Loucy (cell line): ENCODE data around the gene ANTXRL.
"Not testable (repeated sequence)": the region's sequence is repeated elsewhere in the genome, so short reads cannot be mapped to it uniquely, and the experiment has no call there.

Source experiments
- H2AFZ ChIP-seq: fragments of 200-600 bp; sonication (generic); 2 replicates; pipeline ENCODE4 v1.6.0; 2016; ENCODE audit warnings: antibody characterized with exemption, mild to moderate bottlenecking, low read length, moderate library complexity
- H3F3A ChIP-seq: fragments of 200-600 bp; 2 replicates; pipeline ENCODE4 v1.6.0; 2016; ENCODE audit warnings: antibody characterized with exemption, low read depth, mild to moderate bottlenecking
- H3K27me3 ChIP-seq: fragments of 200-600 bp; sonication (generic); 2 replicates; pipeline ENCODE4 v1.6.1; 2014; ENCODE audit warnings: low read length, mild to moderate bottlenecking; ENCODE audit not compliant: insufficient read depth, poor library complexity, severe bottlenecking
- H3K36me3 ChIP-seq: fragments of 200-600 bp; sonication (generic); 2 replicates; pipeline ENCODE4 v1.6.1; 2016; ENCODE audit warnings: low read length; ENCODE audit not compliant: insufficient read depth
- H3K4me1 ChIP-seq: fragments of 200-600 bp; sonication (generic); 2 replicates; pipeline ENCODE4 v1.5.1; 2014; ENCODE audit warnings: low read length, mild to moderate bottlenecking; ENCODE audit not compliant: insufficient read depth, poor library complexity, severe bottlenecking
- H3K4me2 ChIP-seq: fragments of 200-600 bp; sonication (generic); 2 replicates; pipeline ENCODE4 v1.6.0; 2014; ENCODE audit warnings: antibody characterized with exemption, low read length, low read depth, mild to moderate bottlenecking; ENCODE audit not compliant: poor library complexity, severe bottlenecking
- H3K4me3 ChIP-seq: fragments of 200-600 bp; sonication (generic); 2 replicates; pipeline ENCODE4 v1.5.1; 2014; ENCODE audit warnings: low read length, mild to moderate bottlenecking, mixed read lengths; ENCODE audit not compliant: poor library complexity, severe bottlenecking
- H3K79me2 ChIP-seq: fragments of 200-600 bp; sonication (generic); 2 replicates; pipeline ENCODE4 v1.6.1; 2014; ENCODE audit warnings: low read length; ENCODE audit not compliant: insufficient read depth
- H3K9ac ChIP-seq: fragments of 200-600 bp; sonication (generic); 2 replicates; pipeline ENCODE4 v1.6.0; 2014; ENCODE audit warnings: mild to moderate bottlenecking, low read depth, low read length, moderate library complexity; ENCODE audit not compliant: poor library complexity, severe bottlenecking
- H3K9me2 ChIP-seq: fragments of 200-600 bp; sonication (generic); replicated peaks from 2 replicates; pipeline ENCODE4 v1.6.1; 2016; ENCODE audit warnings: low read depth, low read length, mixed read lengths
- H3K9me3 ChIP-seq: fragments of 200-600 bp; sonication (generic); 2 replicates; pipeline ENCODE4 v1.6.1; 2014; ENCODE audit warnings: mild to moderate bottlenecking, antibody characterized with exemption, low read length, low read depth; ENCODE audit not compliant: insufficient read depth
- H4K20me1 ChIP-seq: fragments of 200-600 bp; sonication (generic); 2 replicates; pipeline ENCODE4 v1.6.0; 2014; ENCODE audit warnings: antibody characterized with exemption, low read length, mild to moderate bottlenecking; ENCODE audit not compliant: insufficient read depth, poor library complexity, severe bottlenecking
- EZH2phosphoT487 ChIP-seq: fragments of 200-600 bp; IDR thresholded peaks from 2 replicates; pipeline ENCODE4 v1.6.1; 2018; ENCODE audit warnings: antibody characterized with exemption, mild to moderate bottlenecking, moderate library complexity, borderline replicate concordance
- TF ChIP-seq, protein P1 (sequence below): fragments of 200-600 bp; sonication (generic); conservative IDR thresholded peaks from 2 replicates; pipeline ENCODE4 v1.5.1; 2014; ENCODE audit warnings: mild to moderate bottlenecking, antibody characterized with exemption, low read length

The ANTXRL gene

DNA sequence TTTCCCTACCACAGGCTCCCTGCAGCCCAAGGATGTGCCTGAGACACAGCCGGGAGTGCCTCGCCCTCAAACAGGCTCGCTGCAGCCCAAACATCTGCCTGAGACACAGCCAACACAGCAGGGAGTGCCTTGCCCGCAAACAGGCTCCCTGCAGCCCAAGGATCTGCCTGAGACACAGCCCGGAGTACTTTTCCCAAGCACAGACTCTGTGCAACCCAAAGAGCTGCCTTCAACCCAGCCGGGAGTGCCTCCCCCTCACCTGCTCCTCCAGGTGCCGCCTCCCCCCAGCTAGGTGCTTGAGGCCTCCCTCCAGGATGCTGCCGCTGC lies 42.9 kb downstream of the ANTXRL start:
- Histone ChIP-seq H4K20me1 (no peaks in the 10 kb centered on the region), H3K9me3 (no peaks in the 10 kb centered on the region), H3K27me3 (no peaks in the 10 kb centered on the region), H3K36me3 (no peaks in the 10 kb centered on the region), H2AFZ (no peak overlapping the region), H3K9me2 (no peaks in the 10 kb centered on the region), H3K9ac (no peak overlapping the region), H3K79me2 (no peaks in the 10 kb centered on the region), H3K4me2 (no peak overlapping the region), H3K4me3 (no peak overlapping the region), H3F3A (no peaks in the 10 kb centered on the region), H3K4me1 (peaks cover 5% of the 10 kb centered on the region)
- TF ChIP-seq, protein P1, sequence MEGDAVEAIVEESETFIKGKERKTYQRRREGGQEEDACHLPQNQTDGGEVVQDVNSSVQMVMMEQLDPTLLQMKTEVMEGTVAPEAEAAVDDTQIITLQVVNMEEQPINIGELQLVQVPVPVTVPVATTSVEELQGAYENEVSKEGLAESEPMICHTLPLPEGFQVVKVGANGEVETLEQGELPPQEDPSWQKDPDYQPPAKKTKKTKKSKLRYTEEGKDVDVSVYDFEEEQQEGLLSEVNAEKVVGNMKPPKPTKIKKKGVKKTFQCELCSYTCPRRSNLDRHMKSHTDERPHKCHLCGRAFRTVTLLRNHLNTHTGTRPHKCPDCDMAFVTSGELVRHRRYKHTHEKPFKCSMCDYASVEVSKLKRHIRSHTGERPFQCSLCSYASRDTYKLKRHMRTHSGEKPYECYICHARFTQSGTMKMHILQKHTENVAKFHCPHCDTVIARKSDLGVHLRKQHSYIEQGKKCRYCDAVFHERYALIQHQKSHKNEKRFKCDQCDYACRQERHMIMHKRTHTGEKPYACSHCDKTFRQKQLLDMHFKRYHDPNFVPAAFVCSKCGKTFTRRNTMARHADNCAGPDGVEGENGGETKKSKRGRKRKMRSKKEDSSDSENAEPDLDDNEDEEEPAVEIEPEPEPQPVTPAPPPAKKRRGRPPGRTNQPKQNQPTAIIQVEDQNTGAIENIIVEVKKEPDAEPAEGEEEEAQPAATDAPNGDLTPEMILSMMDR: no peak
- TF ChIP-seq EZH2phosphoT487: no peak

DNA sequence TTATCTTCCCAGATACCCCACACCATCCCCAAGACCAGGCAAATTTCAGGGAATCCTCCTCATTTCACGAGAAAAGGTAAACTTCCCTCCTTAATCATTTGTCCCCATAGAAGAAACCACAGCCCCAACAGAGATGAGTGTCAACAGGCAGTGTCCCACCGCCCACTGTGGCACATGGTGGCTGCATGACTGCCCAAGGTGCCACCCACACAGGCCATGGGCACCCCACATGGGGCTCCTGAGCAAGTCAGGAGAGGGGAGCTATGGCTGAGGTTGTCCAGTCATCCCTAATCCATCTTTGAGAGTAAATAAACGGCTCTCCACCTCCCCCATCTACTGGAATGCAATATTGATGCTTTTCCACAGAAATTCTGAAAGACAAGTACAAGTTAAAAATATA lies 44.1 kb downstream of the ANTXRL start:
- Histone ChIP-seq H3K9me3 (no peaks in the 10 kb centered on the region), H3K27me3 (no peaks in the 10 kb centered on the region), H3K9me2 (no peaks in the 10 kb centered on the region), H3K36me3 (no peaks in the 10 kb centered on the region), H4K20me1 (no peaks in the 10 kb centered on the region), H3F3A (no peaks in the 10 kb centered on the region), H3K4me2 (no peak overlapping the region), H3K79me2 (no peaks in the 10 kb centered on the region), H2AFZ (no peak overlapping the region), H3K4me3 (no peak overlapping the region), H3K4me1 (peaks cover 5% of the 10 kb centered on the region), H3K9ac (no peak overlapping the region)
- TF ChIP-seq, protein P1: no peak
- no peak for TF ChIP-seq EZH2phosphoT487

DNA sequence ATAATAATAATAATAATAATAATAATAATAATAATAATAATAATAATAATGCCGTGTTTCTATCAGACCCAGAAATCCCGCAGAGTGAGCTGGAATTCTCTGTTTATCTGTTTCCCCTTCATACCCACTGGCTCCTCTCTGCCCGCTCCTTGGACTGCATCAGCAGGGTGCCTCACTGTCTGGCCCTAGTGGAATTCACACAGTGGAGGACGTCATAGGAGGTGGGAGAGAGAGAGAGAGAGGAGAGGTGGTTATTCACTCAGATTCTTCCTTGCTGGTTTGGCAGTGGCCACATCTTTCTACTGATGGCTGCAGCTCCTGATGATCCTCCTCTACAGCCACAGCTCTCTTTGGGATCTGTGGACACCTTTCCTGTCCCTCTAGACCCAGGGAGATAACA lies 78.7 kb downstream of the ANTXRL start:
- not testable (repeated sequence) for H3K9me2 ChIP-seq, H3K4me3 ChIP-seq, H3K4me1 ChIP-seq, H2AFZ ChIP-seq, H4K20me1 ChIP-seq, H3F3A ChIP-seq, H3K79me2 ChIP-seq, H3K27me3 ChIP-seq, H3K9me3 ChIP-seq, H3K36me3 ChIP-seq, H3K4me2 ChIP-seq, H3K9ac ChIP-seq

DNA sequence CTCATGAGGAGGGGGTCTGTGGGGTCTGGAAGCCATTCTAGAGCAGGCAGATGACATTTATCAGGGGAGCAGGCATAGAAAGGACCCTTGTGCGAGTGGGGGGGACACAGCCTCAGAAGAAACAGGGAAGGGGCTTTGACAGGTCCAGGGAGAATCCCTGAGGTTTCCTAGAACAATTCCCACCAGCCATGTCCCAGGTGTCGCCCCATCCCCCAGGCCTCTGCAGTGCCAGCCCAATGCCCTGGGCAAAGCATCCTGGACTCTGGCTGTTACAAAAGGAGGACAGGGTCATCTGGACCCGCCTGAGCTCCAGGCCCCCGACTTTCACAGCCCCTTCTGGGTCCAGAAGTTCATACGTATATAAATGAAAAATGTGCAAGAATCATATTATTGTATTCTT lies 80.4 kb downstream of the ANTXRL start:
- H3K4me3 ChIP-seq, H3F3A ChIP-seq, H3K36me3 ChIP-seq, H3K27me3 ChIP-seq, H3K9me2 ChIP-seq, H3K4me1 ChIP-seq, H3K9ac ChIP-seq, H2AFZ ChIP-seq, H3K9me3 ChIP-seq, H3K4me2 ChIP-seq, H4K20me1 ChIP-seq, H3K79me2 ChIP-seq: not testable (repeated sequence)

DNA sequence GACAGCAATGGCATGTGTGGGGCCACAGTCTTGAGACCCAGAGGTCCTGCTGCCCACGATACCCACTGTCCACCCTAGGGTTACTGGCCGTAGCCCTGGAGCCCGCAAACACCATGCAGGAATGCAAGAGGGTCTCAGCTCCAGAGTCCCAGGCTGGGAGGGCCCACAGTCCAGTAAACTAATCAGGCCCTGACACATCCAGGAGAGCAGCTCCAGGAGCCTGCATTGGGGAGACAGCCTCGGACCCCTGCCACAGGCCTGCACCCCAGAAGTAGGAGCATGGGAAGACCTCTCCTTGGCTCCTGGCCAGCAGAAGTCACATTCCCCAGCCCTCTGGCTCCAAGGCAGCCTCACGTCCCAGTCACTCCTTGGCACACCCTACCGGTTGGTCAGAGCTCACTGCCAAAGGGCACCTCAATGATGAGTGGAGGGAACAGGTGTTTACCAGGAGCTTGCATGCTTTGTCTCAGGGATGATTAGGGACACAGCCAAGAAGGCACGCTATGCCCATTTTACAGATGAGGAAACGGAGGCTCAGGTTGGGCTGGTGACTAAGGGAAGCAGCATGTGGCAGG lies 81.0 kb downstream of the ANTXRL start:
- not testable (repeated sequence) for H3K4me1 ChIP-seq, H3K4me3 ChIP-seq, H3K27me3 ChIP-seq, H3K9ac ChIP-seq, H3K4me2 ChIP-seq, H4K20me1 ChIP-seq, H2AFZ ChIP-seq, H3K79me2 ChIP-seq, H3K36me3 ChIP-seq, H3K9me3 ChIP-seq, H3K9me2 ChIP-seq, H3F3A ChIP-seq

DNA sequence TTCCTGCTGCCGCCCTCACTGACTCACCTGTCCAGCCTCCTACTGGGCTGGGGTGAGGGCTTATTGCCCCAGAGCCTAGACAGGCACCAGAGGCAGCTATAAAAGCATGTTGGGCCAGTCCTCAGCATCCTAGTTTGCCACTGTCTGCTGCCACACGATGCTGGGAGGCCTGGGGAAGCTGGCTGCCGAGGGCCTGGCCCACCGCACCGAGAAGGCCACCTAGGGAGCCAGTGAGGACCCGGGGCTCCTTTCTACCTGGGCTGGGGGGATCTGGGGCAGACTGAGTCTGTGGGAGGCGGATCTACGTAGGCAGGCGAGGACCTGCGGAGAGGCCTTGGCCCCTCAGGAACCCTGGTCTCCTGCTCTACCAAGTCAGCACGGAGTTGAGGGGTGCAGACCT lies 82.2 kb downstream of the ANTXRL start:
- H3K9me3 ChIP-seq, H3K79me2 ChIP-seq, H3K9ac ChIP-seq, H4K20me1 ChIP-seq, H2AFZ ChIP-seq, H3F3A ChIP-seq, H3K4me2 ChIP-seq, H3K9me2 ChIP-seq, H3K27me3 ChIP-seq, H3K36me3 ChIP-seq, H3K4me1 ChIP-seq, H3K4me3 ChIP-seq: not testable (repeated sequence)
